ENCODE results near the gene BCAS3. TPM values are rescaled to one million over a fixed set of nuclear protein-coding genes. Genes with fewer than 3 reads are reported as not detected.

Gene BCAS3
- total RNA-seq, 4 donors from 2014 or later, result 20.7 to 76.3 (median 39.8) TPM

DNA sequence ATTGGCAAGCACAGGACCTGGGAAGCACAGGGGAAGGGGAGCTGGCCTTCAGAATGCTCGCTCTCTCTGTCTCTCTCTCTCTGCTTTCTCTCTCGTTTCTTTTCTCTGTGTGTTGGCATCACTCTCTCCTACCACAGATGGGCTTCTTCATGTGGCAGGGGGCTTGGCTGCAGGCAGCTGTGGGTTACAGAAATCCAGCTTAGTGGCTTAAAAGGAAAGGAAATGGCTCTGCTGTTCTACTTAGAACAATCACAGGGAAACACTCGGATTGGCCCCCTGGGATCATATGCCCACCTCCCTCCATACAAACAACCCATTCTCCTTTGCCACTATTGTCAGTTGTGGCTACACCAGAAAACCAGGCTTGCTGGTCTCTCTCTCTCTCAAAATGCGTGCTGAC, 742.4 kb downstream of the BCAS3 start:
- H3K4me1 ChIP-seq, result peaks cover 0 to 8% (median 0%) of the 10 kb centered on the region in 4 donors
- 22 to 64% methylated on average over 2 to 4 of the region's 4 CpGs for WGBS, 2 donors (ENCODE audit: low coverage in 1 of 2)
- DNase-seq, result no peak
- peaks cover 53% of the 10 kb centered on the region for H3K27me3 ChIP-seq
- H3K4me3 ChIP-seq, result no peak overlapping the region
- in situ Hi-C loops (cut with MboI; ENCODE audit: low pct_ligation_motif_present in 1 of 4, low pct_unique_long_range_greater_than_20kb in 1 of 4, low sequenced_read_pairs in 3 of 4) (loop anchor here in 3 of 4 donors (10.0 to 25.0 kb wide), 2 partner anchors 135 to 417 kb away; no protein-coding TSS in a partner anchor), intact Hi-C loops (cut with DNase I; ENCODE audit: low total_unique reads) (no loop called here)
- H3K9me3 ChIP-seq, result no peaks in the 10 kb centered on the region
- no peak for TF ChIP-seq POLR2AphosphoS5 (IDR thresholded peaks at IDR 0.05)
- no peak for TF ChIP-seq POLR2A (IDR thresholded peaks at IDR 0.05)
- TF ChIP-seq EP300 (IDR thresholded peaks at IDR 0.05; ENCODE audit: low read depth), result no peak
- TF ChIP-seq CTCF (IDR thresholded peaks at IDR 0.05), result no peak
- no peak overlapping the region for H3K27ac ChIP-seq
- no peaks in the 10 kb centered on the region for H3K36me3 ChIP-seq

GRCh38 chr17:61420745-61421398, 743.2 kb downstream of the BCAS3 start:
- Histone ChIP-seq H3K9me3 (no peaks in the 10 kb centered on the region), H3K4me3 (no peak overlapping the region), H3K36me3 (no peaks in the 10 kb centered on the region), H3K27ac (no peak overlapping the region), H3K27me3 (peaks cover 61% of the 10 kb centered on the region), H3K4me1 (peaks cover 0 to 8% (median 0%) of the 10 kb centered on the region in 4 donors)
- WGBS, 2 donors (ENCODE audit: low coverage in 1 of 2), result 84 to 92% methylated on average over 2 to 4 of the region's 4 CpGs
- TF ChIP-seq CTCF (IDR thresholded peaks at IDR 0.05), result no peak
- TF ChIP-seq POLR2A (IDR thresholded peaks at IDR 0.05), result no peak
- no peak for TF ChIP-seq POLR2AphosphoS5 (IDR thresholded peaks at IDR 0.05)
- no peak for TF ChIP-seq EP300 (IDR thresholded peaks at IDR 0.05; ENCODE audit: low read depth)
- in situ Hi-C loops (cut with MboI; ENCODE audit: low pct_ligation_motif_present in 1 of 4, low pct_unique_long_range_greater_than_20kb in 1 of 4, low sequenced_read_pairs in 3 of 4) (loop anchor here in 3 of 4 donors (10.0 to 25.0 kb wide), 2 partner anchors 134 to 416 kb away; no protein-coding TSS in a partner anchor), intact Hi-C loops (cut with DNase I; ENCODE audit: low total_unique reads) (no loop called here)
- no peak for DNase-seq

GRCh38 chr17:61421460-61421859, 743.8 kb downstream of the BCAS3 start:
- H3K9me3 ChIP-seq, result no peaks in the 10 kb centered on the region
- H3K4me3 ChIP-seq, result no peak overlapping the region
- H3K27me3 ChIP-seq, result peaks cover 66% of the 10 kb centered on the region
- in situ Hi-C loops (cut with MboI; ENCODE audit: low pct_ligation_motif_present in 1 of 4, low pct_unique_long_range_greater_than_20kb in 1 of 4, low sequenced_read_pairs in 3 of 4) (loop anchor here in 3 of 4 donors (10.0 to 25.0 kb wide), 2 partner anchors 133 to 416 kb away; no protein-coding TSS in a partner anchor), intact Hi-C loops (cut with DNase I; ENCODE audit: low total_unique reads) (no loop called here)
- TF ChIP-seq CTCF (IDR thresholded peaks at IDR 0.05), result no peak
- TF ChIP-seq POLR2AphosphoS5 (IDR thresholded peaks at IDR 0.05), result no peak
- no peak for TF ChIP-seq EP300 (IDR thresholded peaks at IDR 0.05; ENCODE audit: low read depth)
- TF ChIP-seq POLR2A (IDR thresholded peaks at IDR 0.05), result no peak
- no peaks in the 10 kb centered on the region for H3K36me3 ChIP-seq
- H3K27ac ChIP-seq, result no peak overlapping the region
- H3K4me1 ChIP-seq, result peaks cover 0 to 8% (median 0%) of the 10 kb centered on the region in 4 donors
- WGBS, 2 donors (ENCODE audit: low coverage in 1 of 2), result 84 to 100% methylated on average over 1 to 4 of the region's 4 CpGs
- DNase-seq, result no peak

- Histone ChIP-seq H3K4me3 (no peak overlapping the region), H3K27ac (no peak overlapping the region), H3K27me3 (peaks cover 66% of the 10 kb centered on the region), H3K36me3 (no peaks in the 10 kb centered on the region), H3K4me1 (peaks cover 0 to under 1% (median 0%) of the 10 kb centered on the region in 4 donors), H3K9me3 (no peaks in the 10 kb centered on the region)
- DNase-seq, result no peak
- in situ Hi-C loops (cut with MboI; ENCODE audit: low pct_ligation_motif_present in 1 of 4, low pct_unique_long_range_greater_than_20kb in 1 of 4, low sequenced_read_pairs in 3 of 4) (loop anchor here in 3 of 4 donors (10.0 to 25.0 kb wide), 2 partner anchors 133 to 415 kb away; no protein-coding TSS in a partner anchor), intact Hi-C loops (cut with DNase I; ENCODE audit: low total_unique reads) (no loop called here)
- WGBS, 2 donors (ENCODE audit: low coverage in 1 of 2), result 51 to 69% methylated on average over 2 to 5 of the region's 5 CpGs
- TF ChIP-seq EP300 (IDR thresholded peaks at IDR 0.05; ENCODE audit: low read depth) (no peak), CTCF (IDR thresholded peaks at IDR 0.05) (no peak), POLR2AphosphoS5 (IDR thresholded peaks at IDR 0.05) (no peak)
These were observed 744.6 kb downstream of the BCAS3 start for GRCh38 chr17:61422116-61422799.

Measured in transverse colon (tissue), 4 donors.